ENCODE measurements around the gene IPO4. TPM values are rescaled to one million over a fixed set of nuclear protein-coding genes. Genes with fewer than 3 reads are reported as not detected.
A peak's percentile ranks its signal among the peaks of the same experiment; 100 is the strongest.

The IPO4 gene
- total RNA-seq, 1 experiment from 2014 or later = 116 TPM

DNA sequence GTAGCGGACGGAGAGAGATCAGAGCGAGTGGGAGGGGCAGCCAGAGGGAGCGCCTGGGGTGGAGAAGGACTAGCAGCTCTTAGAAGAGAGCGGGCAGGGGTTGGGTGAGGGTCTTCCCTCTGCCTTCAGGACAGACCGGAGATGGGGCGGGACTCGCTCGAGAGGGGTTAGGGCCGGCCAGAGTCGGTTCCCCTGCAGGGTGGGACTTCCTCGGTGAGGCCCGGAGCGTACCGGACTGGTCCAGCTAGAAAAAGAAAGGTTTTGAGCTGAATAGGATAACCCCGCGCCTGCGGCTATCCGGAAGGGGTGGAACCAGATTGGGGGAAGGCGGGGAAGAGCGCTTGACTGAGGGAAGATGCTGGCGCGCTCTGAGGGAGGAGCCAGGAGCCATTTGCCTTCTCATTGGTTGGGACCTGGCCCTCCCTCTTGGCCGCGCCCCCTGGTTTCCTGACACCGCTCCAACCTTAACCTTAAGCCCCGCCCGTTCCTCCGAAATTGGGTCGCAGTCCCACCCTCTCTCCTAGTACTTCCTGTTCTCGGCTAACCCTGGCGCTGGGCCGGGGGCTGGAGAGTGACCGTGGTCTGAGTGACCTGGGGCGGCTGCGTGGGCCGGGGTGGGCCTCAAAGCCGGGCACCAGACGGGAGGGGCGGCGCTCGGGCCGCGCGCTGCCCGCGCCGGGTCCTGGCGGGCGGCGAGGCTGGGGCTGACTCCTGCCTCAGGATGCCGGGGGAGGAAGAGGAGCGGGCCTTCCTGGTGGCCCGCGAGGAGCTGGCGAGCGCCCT lies 41.4 kb downstream of the IPO4 start, which contains the start of gene RNF31:
TSS of gene RNF31 (plus strand) at position 521 of the 783 bp plus-strand sequence. CDS start at position 722, 201 bp downstream.
- H3K36me3 Mint-ChIP-seq (ENCODE audit: insufficient read depth in 1 of 3, low read depth in 3 of 3) = peaks cover 20 to 65% (median 62%) of the 10 kb centered on the region in 3 experiments
- Histone ChIP-seq H4K8ac (replicated peaks; ENCODE audit: insufficient read length, low read depth, low read length) (no peak within 1 kb of the TSS), H3K79me2 (ENCODE audit: insufficient read depth, low read length) (peaks cover 8% of the 10 kb centered on the region; the same call in 1 of the 2 replicates), H2BK15ac (ENCODE audit: low read depth, low read length) (no peak within 1 kb of the TSS), H2BK12ac (ENCODE audit: insufficient read length, low read depth, low read length) (no peak within 1 kb of the TSS), H3K14ac (ENCODE audit: insufficient read depth, low read length) (peak within 1 kb of the TSS; percentile 81; the same call in 1 of the 2 replicates), H2AK5ac (ENCODE audit: insufficient read length, low read length) (no peak within 1 kb of the TSS), H3K4me2 (ENCODE audit: insufficient read depth, insufficient read length, low read length) (peak within 1 kb of the TSS; percentile 83), H3K27ac (ENCODE audit: insufficient read length, low read depth, low read length) (no peak within 1 kb of the TSS), H2BK20ac (ENCODE audit: low read depth, low read length, poor library complexity, severe bottlenecking) (no peak within 1 kb of the TSS), H3K56ac (ENCODE audit: insufficient read length, low read depth, low read length) (no peak within 1 kb of the TSS), H3K9me3 (ENCODE audit: control insufficient read depth, low read depth, low read length) (no peaks in the 10 kb centered on the region), H3K27me3 (ENCODE audit: insufficient read depth, low read length) (no peaks in the 10 kb centered on the region), H3K79me1 (ENCODE audit: insufficient read depth, low read depth, low read length, poor library complexity, severe bottlenecking) (peaks cover 4% of the 10 kb centered on the region), H4K20me1 (ENCODE audit: control insufficient read depth, insufficient read depth, insufficient read length) (no peaks in the 10 kb centered on the region), H3K9ac (ENCODE audit: extremely low read depth, insufficient read length, low read length) (peak within 1 kb of the TSS; percentile 86), H2BK5ac (ENCODE audit: insufficient read length, low read length) (no peak within 1 kb of the TSS), H3K18ac (ENCODE audit: insufficient read length, low read depth, low read length) (peak within 1 kb of the TSS; percentile 77), H3K23ac (ENCODE audit: insufficient read length, low read depth, low read length) (no peak within 1 kb of the TSS), H3K23me2 (ENCODE audit: insufficient read length, low read depth, low read length, poor library complexity, severe bottlenecking) (peaks cover 19% of the 10 kb centered on the region), H3K4me1 (ENCODE audit: insufficient read depth, low read length) (no peaks in the 10 kb centered on the region), H3K4ac (ENCODE audit: low read depth, low read length) (no peak within 1 kb of the TSS), H2BK120ac (ENCODE audit: low read depth, low read length, poor library complexity, severe bottlenecking) (no peak within 1 kb of the TSS), H2AFZ (ENCODE audit: low read length) (no peak within 1 kb of the TSS), H4K91ac (ENCODE audit: insufficient read length, low read depth, low read length) (no peak within 1 kb of the TSS), H3T11ph (ENCODE audit: low read length) (no peak within 1 kb of the TSS), H4K5ac (ENCODE audit: insufficient read length, low read depth, low read length) (no peak within 1 kb of the TSS)
- TF ChIP-seq, protein P1, sequence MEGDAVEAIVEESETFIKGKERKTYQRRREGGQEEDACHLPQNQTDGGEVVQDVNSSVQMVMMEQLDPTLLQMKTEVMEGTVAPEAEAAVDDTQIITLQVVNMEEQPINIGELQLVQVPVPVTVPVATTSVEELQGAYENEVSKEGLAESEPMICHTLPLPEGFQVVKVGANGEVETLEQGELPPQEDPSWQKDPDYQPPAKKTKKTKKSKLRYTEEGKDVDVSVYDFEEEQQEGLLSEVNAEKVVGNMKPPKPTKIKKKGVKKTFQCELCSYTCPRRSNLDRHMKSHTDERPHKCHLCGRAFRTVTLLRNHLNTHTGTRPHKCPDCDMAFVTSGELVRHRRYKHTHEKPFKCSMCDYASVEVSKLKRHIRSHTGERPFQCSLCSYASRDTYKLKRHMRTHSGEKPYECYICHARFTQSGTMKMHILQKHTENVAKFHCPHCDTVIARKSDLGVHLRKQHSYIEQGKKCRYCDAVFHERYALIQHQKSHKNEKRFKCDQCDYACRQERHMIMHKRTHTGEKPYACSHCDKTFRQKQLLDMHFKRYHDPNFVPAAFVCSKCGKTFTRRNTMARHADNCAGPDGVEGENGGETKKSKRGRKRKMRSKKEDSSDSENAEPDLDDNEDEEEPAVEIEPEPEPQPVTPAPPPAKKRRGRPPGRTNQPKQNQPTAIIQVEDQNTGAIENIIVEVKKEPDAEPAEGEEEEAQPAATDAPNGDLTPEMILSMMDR (conservative IDR thresholded peaks at IDR 0.05) = no peak
- H3K9me3 Mint-ChIP-seq = no peaks in the 10 kb centered on the region
- no CpG with 5 or more reads among the region's 57 CpGs for WGBS (ENCODE audit: extremely low coverage, insufficient read length, low lambda C conversion rate)
- no peaks in the 10 kb centered on the region for H3K27me3 Mint-ChIP-seq (ENCODE audit: low read depth)
- peaks cover 21 to 24% of the 10 kb centered on the region in 2 experiments for H3K4me1 Mint-ChIP-seq
- peak; percentile 98 for DNase-seq
- H3K4me3 Mint-ChIP-seq = peak within 1 kb of the TSS; percentile 96 to 99
- H3K27ac Mint-ChIP-seq = peak within 1 kb of the TSS; percentile 96 to 99 (median 98)
